H1 (cell line): ENCODE measurements around the gene SPTBN4. TPM values are rescaled to one million over a fixed set of nuclear protein-coding genes. Genes with fewer than 3 reads are reported as not detected.

Source experiments
- CBX5 ChIP-seq: fragments of 300-800, 300-1000 bp; sonication (generic); IDR thresholded peaks from 2 replicates; pipeline ENCODE4 v1.7.1; 2016; ENCODE audit warnings: antibody characterized with exemption, low read length, low read depth
- MAFK ChIP-seq: IDR thresholded peaks from 2 replicates; pipeline ENCODE4 v1.6.1; 2012; ENCODE audit warnings: low read depth, mild to moderate bottlenecking, improper control_type of control experiment, low read length
- RFX5 ChIP-seq: IDR thresholded peaks from 2 replicates; pipeline ENCODE4 v1.6.1; 2011; ENCODE audit warnings: low read depth, low read length, improper control_type of control experiment, borderline replicate concordance
- SIRT6 ChIP-seq: IDR thresholded peaks from one replicate; pipeline ENCODE4 v1.7.1; 2012; ENCODE audit warnings: low read length, inconsistent platforms
- SRF ChIP-seq: IDR thresholded peaks from 2 replicates; pipeline ENCODE4 v1.6.1; 2011; ENCODE audit warnings: mild to moderate bottlenecking, low read depth, low read length, moderate library complexity
- SUZ12 ChIP-seq: fragments of 200-600 bp; sonication (generic); IDR thresholded peaks from 2 replicates; pipeline ENCODE4 v1.6.1; 2012; ENCODE audit warnings: mild to moderate bottlenecking, inconsistent platforms, low read length, moderate library complexity, mixed read lengths
- polyA plus RNA-seq, 7 experiments: library from polyadenylated mRNA; depleted of rRNA in 3 of 7; stranded (reverse) in 5 of 7; unstranded in 2 of 7; fragments of >200 nt in 5 of 7; fragments of 200-250 nt in 2 of 7; gene quantifications; 1 replicate in 5 of 7; 2 replicates in 1 of 7; 4 replicates in 1 of 7; pipeline versions ENCODE4 v1.2.1 to v1.2.3, GENCODE V29; 2011 to 2013; ENCODE audit warnings: missing spikeins in 2 of 7, mixed read lengths in 2 of 7
- total RNA-seq: library from RNA; stranded (reverse); fragmentation: NEBNext Ultra II Directional; extraction: Animal tissue kit (Norgen Biotek cat#: 25700); gene quantifications from 2 replicates; pipeline ENCODE4 v1.2.1, GENCODE V29; 2021
- TF ChIP-seq, protein P1 (sequence below): IDR thresholded peaks from 2 replicates; pipeline ENCODE4 v1.6.1; 2011; ENCODE audit warnings: low read length, improper control_type of control experiment

SPTBN4 gene
- total and polyA plus RNA-seq, 2 of the 8 experiments (the other 6 are each of a cell fraction or from before 2014, with no cell fraction given) = 1.9 to 3.0 TPM

DNA sequence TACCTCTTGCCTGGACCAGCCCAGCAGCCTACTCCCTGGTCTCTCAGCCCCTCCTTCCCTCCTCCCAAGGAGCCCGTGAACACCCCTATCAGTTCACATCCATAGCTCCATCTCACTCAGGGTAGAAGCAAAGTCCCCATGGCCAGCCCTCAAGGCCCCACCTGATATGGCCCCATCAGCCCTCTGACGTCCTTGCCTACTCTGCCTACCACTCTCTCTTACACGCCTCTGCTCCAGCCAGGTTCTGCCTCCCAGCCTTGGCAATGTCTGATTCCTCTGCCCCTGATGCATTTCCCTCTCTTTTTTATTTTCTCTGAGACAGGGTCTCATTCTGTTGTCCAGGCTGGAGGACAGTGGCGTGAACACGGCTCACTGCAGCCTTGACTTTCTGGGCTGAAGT is 14.8 kb upstream of the SPTBN4 start (continued):
- no peak for TF ChIP-seq SRF
- no peak for TF ChIP-seq MAFK
- no peak for TF ChIP-seq SIRT6
- no peak for TF ChIP-seq RFX5
- TF ChIP-seq, protein P1, sequence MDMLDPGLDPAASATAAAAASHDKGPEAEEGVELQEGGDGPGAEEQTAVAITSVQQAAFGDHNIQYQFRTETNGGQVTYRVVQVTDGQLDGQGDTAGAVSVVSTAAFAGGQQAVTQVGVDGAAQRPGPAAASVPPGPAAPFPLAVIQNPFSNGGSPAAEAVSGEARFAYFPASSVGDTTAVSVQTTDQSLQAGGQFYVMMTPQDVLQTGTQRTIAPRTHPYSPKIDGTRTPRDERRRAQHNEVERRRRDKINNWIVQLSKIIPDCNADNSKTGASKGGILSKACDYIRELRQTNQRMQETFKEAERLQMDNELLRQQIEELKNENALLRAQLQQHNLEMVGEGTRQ = no peak
- no peak for TF ChIP-seq SUZ12
- TF ChIP-seq CBX5 = no peak
